TTC549 (cell line): Measurements from ENCODE around the gene SLC35E2B.
"Not testable (repeated sequence)": the region's sequence is repeated elsewhere in the genome, so short reads cannot be mapped to it uniquely, and the experiment has no call there.

Experiments
- FAIRE-seq: peaks from 2 replicates; lab custom pipeline; 2012; peaks lifted over from hg19 to GRCh38; lab: Jason Lieb, UNC

SLC35E2B gene

GRCh38 chr1:1674806-1675205, 17.8 kb downstream of the SLC35E2B start:
- FAIRE-seq, result not testable (repeated sequence)

GRCh38 chr1:1672181-1672965, 20.2 kb downstream of the SLC35E2B start:
- FAIRE-seq, result no peak

- no peak for FAIRE-seq
Measured at GRCh38 chr1:1671365-1672119, 21.1 kb downstream of the SLC35E2B start.

- FAIRE-seq, result no peak
Measured at GRCh38 chr1:1670866-1671265, 21.7 kb downstream of the SLC35E2B start.

GRCh38 chr1:1669468-1670440, 22.8 kb downstream of the SLC35E2B start:
- no peak for FAIRE-seq

GRCh38 chr1:1666526-1666925, 26.1 kb downstream of the SLC35E2B start:
- FAIRE-seq, result no peak

GRCh38 chr1:1665815-1666251, 26.8 kb downstream of the SLC35E2B start:
- no peak for FAIRE-seq

- FAIRE-seq, result no peak
Measured at GRCh38 chr1:1664941-1665814, 27.4 kb downstream of the SLC35E2B start.

GRCh38 chr1:1664318-1664717, 28.3 kb downstream of the SLC35E2B start:
- FAIRE-seq, result not testable (repeated sequence)

- not testable (repeated sequence) for FAIRE-seq
Measured at GRCh38 chr1:1662830-1663560, 29.6 kb downstream of the SLC35E2B start.

GRCh38 chr1:1662392-1662791, 30.2 kb downstream of the SLC35E2B start:
- FAIRE-seq, result not testable (repeated sequence)

- peak; percentile 76 for FAIRE-seq
Measured at GRCh38 chr1:1658583-1659549, 33.7 kb downstream of the SLC35E2B start, which contains the start of gene CDK11B. Gene CDK11B (minus strand): TSS chr1:1659004. CDS start chr1:1657485, 1,519 bp downstream.

- FAIRE-seq, result not testable (repeated sequence)
Measured at GRCh38 chr1:1648265-1648664, 44.3 kb downstream of the SLC35E2B start.

GRCh38 chr1:1647567-1648241, 44.9 kb downstream of the SLC35E2B start:
- FAIRE-seq, result not testable (repeated sequence)

- not testable (repeated sequence) for FAIRE-seq
Measured at GRCh38 chr1:1646326-1646725, 46.3 kb downstream of the SLC35E2B start.

- FAIRE-seq, result not testable (repeated sequence)
Measured at GRCh38 chr1:1640711-1641461, 51.7 kb downstream of the SLC35E2B start.

- FAIRE-seq, result not testable (repeated sequence)
Measured at GRCh38 chr1:1640081-1640480, 52.5 kb downstream of the SLC35E2B start.

- FAIRE-seq, result not testable (repeated sequence)
Measured at GRCh38 chr1:1639368-1639767, 53.2 kb downstream of the SLC35E2B start.
